Adrenal gland (tissue), 12 donors: ENCODE measurements around the gene KCTD13. TPM values are rescaled to one million over a fixed set of nuclear protein-coding genes. Genes with fewer than 3 reads are reported as not detected.

Source experiments
- DNase-seq, 7 donors: peaks; one replicate each; pipeline ENCODE4 v3.0.0-alpha.2; 2019 to 2020
- H3K27ac ChIP-seq, 5 donors: fragments of 200-600 bp; sonication (generic) in 4 of 5; 1 replicate in 3 of 5; 2 replicates in 2 of 5; pipeline versions ENCODE4 v1.5.1 to v1.8.0; 2016 to 2020; ENCODE audit warnings: mild to moderate bottlenecking in 1 of 5
- H3K27me3 ChIP-seq: fragments of 200-600 bp; 2 replicates; pipeline ENCODE4 v1.8.0; 2021
- H3K36me3 ChIP-seq, 2 donors: fragments of 200-600 bp; replicated peaks in 1 of 2; 1 replicate in 1 of 2; 2 replicates in 1 of 2; pipeline versions ENCODE4 v1.5.1 to v1.8.0; 2018 to 2022
- H3K4me1 ChIP-seq, 2 donors: fragments of 200-600 bp; replicated peaks in 1 of 2; 1 replicate in 1 of 2; 2 replicates in 1 of 2; pipeline versions ENCODE4 v1.5.1 to v1.8.0; 2018 to 2021
- H3K4me3 ChIP-seq, 4 donors: fragments of 200-600 bp; sonication (generic) in 3 of 4; one replicate each; pipeline ENCODE4 v1.5.1; 2016 to 2018
- H3K9me3 ChIP-seq, 3 donors: fragments of 200-600 bp; sonication (generic) in 1 of 3; replicated peaks in 1 of 3; 1 replicate in 2 of 3; 2 replicates in 1 of 3; pipeline versions ENCODE4 v1.5.1 to v1.8.0; 2016 to 2021
- POLR2A ChIP-seq, 2 donors: fragments of 450-650 bp; IDR thresholded peaks; one replicate each; pipeline ENCODE4 v1.6.1; 2017; ENCODE audit warnings: antibody characterized with exemption in 2 of 2, mild to moderate bottlenecking in 2 of 2, moderate library complexity in 1 of 2
- WGBS, 4 donors: extraction: QIAGEN DNeasy Blood & Tissue Kit in 2 of 4; methylation state at CpG; one replicate each; pipeline versions ENCODE4 v1.1.5 to v1.1.7; 2013 to 2017; 5-methylcytosine and 5-hydroxymethylcytosine counted together
- intact Hi-C, 2 donors: fragments of 100-400 bp; cut with DNase I; formaldehyde crosslinking; loops; one replicate each; pipeline versions ENCODE4 v1.14.1 to v1.15.0; 2022 to 2023
- polyA plus RNA-seq, 3 donors: library from polyadenylated mRNA; stranded (reverse); fragments of 200-250 nt in 2 of 3; fragments of 350-450 nt in 1 of 3; fragmentation: Illumina TruSeq in 1 of 3; extraction: RNeasy Lipid Tissue Mini Kit (QIAGEN cat#74804) in 1 of 3; gene quantifications; one replicate each; pipeline ENCODE4 v1.2.3, GENCODE V29; 2013 to 2014
- total RNA-seq, 9 donors: library from RNA; depleted of rRNA in 4 of 9; stranded (reverse); fragments of >200 nt in 4 of 9; fragments of 120-200 nt in 1 of 9; fragmentation: NEBNext Ultra II Directional in 1 of 9; extraction: Animal tissue kit (Norgen Biotek cat#: 25700) in 1 of 9; gene quantifications; one replicate each; pipeline versions ENCODE4 v1.1.0 to v1.2.4, GENCODE V29; 2013 to 2023
- TF ChIP-seq, protein P1 (sequence below), 6 experiments: fragments of 450-650 bp in 4 of 6; fragments of 200-600 bp in 2 of 6; sonication (generic) in 1 of 6; IDR thresholded peaks; 1 replicate in 5 of 6; 2 replicates in 1 of 6; pipeline versions ENCODE4 v1.5.1 to v1.8.0; 2016 to 2021; ENCODE audit warnings: antibody characterized with exemption in 6 of 6, mild to moderate bottlenecking in 2 of 6, moderate library complexity in 1 of 6
- donor health status: healthy with polysubstance abuse.
- donor health status: Bipolar disorder and iron deficiency.
- donor health status: DM: yes; HTN: yes; CAD: no.
- donor health status: DM: no; HTN: no; CAD: no.
- donor health status: DM: no; HTN: no; CAD: no.
- donor health status: DM: yes; HTN: yes; CAD: no.

KCTD13 gene
- total and polyA plus RNA-seq, 12 donors, result 6.2 to 39.4 (median 21.4) TPM

DNA sequence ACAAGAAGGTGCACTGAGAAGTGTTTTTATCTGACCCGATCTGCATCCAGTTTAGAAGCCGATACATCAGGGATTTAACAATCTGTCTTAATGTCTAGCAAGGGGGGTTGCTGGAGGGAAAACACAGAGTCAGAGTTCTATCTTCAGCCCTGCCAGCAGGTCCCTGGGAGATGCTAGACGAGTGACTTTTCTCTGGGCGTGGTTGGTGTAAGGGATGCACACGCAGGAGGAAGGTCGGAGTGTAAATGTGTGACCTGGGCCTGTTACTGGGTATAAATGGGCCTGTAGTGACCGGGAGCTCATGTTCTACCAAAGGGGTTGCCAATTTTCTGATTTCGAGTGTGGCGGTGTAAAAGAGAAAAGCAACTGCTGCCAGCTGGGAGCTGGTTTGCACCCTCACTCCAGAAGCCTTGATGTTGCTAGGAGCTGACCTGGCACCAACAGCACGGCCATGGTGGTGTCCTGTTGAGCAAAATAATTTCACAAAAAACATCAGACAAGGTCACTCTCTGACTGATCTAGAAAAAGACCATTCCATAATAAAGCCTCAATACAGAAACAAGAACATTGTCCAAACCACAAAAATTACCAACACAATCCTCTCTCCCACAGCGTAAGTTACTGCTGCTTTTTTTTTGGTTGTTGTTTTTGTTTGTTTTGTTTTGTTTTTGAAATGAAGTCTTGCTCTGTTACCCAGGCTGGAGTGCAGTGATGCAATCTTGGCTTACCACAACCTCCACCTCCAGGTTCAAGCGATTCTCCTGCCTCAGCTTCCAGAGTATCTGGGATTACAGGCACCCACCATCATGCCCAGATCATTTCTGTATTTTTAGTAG lies 1.3 kb upstream of the KCTD13 start:
- TF ChIP-seq POLR2A (IDR thresholded peaks at IDR 0.05), result no peak
- TF ChIP-seq, protein P1, sequence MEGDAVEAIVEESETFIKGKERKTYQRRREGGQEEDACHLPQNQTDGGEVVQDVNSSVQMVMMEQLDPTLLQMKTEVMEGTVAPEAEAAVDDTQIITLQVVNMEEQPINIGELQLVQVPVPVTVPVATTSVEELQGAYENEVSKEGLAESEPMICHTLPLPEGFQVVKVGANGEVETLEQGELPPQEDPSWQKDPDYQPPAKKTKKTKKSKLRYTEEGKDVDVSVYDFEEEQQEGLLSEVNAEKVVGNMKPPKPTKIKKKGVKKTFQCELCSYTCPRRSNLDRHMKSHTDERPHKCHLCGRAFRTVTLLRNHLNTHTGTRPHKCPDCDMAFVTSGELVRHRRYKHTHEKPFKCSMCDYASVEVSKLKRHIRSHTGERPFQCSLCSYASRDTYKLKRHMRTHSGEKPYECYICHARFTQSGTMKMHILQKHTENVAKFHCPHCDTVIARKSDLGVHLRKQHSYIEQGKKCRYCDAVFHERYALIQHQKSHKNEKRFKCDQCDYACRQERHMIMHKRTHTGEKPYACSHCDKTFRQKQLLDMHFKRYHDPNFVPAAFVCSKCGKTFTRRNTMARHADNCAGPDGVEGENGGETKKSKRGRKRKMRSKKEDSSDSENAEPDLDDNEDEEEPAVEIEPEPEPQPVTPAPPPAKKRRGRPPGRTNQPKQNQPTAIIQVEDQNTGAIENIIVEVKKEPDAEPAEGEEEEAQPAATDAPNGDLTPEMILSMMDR (IDR thresholded peaks at IDR 0.05), result no peak
- DNase-seq, result peak; percentile 37 to 83 (median 68)
- no peaks in the 10 kb centered on the region for H3K36me3 ChIP-seq
- intact Hi-C loops, result loop anchor here (5.0 to 10.0 kb wide), 2 partner anchors 45 to 68 kb away; partner anchors contain the start of genes HIRIP3 (in 1 of the 2), INO80E (in 1 of the 2) and TAOK2 (in 1 of the 2)
- WGBS, 4 donors, result 30 to 44% (median 41%) methylated on average over 12 of the region's 12 CpGs
- H3K9me3 ChIP-seq, result no peaks in the 10 kb centered on the region
- H3K4me3 ChIP-seq, result peak overlapping the region in 2 of 4 donors; percentile 78 to 88
- H3K27ac ChIP-seq, result peak overlapping the region in 4 of 5 donors; percentile 49 to 93 (median 78)
- peaks cover 22 to 27% of the 10 kb centered on the region in 2 donors for H3K4me1 ChIP-seq
- no peaks in the 10 kb centered on the region for H3K27me3 ChIP-seq

DNA sequence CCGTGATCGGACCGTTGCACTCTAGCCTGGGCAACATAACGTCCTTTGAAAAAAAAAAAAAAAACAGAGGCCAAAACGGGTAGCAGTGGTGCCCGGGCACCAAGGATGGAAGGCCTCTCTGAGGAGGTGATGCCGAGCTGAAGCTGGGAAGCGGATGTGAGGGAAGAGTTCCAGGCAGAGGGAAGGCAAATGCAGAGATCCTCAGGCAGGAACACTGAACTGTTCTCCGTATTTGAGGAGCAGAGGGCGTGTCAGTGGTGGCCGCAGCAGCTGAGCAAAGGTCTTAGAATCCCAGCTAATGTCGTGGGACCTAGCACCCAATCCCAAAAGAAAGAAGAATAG lies 656 bp upstream of the KCTD13 start:
- TF ChIP-seq, protein P1 (IDR thresholded peaks at IDR 0.05), result no peak
- no peak for TF ChIP-seq POLR2A (IDR thresholded peaks at IDR 0.05)
- Histone ChIP-seq H3K9me3 (no peaks in the 10 kb centered on the region), H3K36me3 (no peaks in the 10 kb centered on the region), H3K4me3 (peak overlapping the region in 3 of 4 donors; percentile 65 to 88 (median 78)), H3K27me3 (no peaks in the 10 kb centered on the region), H3K4me1 (peaks cover 26 to 31% of the 10 kb centered on the region in 2 donors), H3K27ac (peak overlapping the region; percentile 58 to 93 (median 84))
- peak in 5 of 7 donors; percentile 24 to 60 (median 36) for DNase-seq
- 3 to 5% (median 3%) methylated on average over 12 of the region's 12 CpGs for WGBS, 4 donors
- intact Hi-C loops, result loop anchor here (5.0 to 10.0 kb wide), 2 partner anchors 46 to 68 kb away; partner anchors contain the start of genes HIRIP3 (in 1 of the 2), INO80E (in 1 of the 2) and TAOK2 (in 1 of the 2)

DNA sequence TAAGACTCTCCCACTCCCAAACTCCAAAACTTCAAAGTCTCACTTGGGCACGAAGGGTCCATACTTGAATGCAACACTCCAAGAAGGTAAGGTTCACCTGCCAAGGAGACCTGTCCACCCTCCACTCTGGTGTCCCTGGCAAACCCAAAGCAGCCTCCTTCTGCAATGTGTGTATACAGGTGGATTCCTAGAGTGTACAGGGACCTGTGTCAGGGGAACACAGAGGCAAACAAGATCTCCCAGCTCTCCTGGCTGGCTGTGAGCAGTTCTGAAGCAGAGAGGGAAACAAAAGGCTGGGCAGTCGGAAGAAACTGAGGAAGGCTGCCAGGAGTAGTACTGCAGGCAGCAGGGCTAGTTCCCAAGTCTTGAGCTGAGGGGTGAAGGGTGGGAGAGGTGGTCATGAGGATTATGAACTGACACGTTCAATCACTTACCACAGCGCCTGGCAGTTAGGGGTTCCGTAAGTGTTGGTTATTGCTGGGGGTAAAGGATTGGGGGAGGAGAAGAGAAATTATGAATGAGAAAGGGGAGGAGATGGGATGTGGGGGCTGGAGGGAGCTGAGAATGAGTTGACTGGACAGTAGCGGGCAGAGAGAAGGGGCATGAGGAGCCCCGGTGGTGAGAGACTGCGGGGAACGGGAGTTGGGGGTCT lies 795 bp downstream of the KCTD13 start:
- H3K36me3 ChIP-seq, result peaks cover 0 to 9% of the 10 kb centered on the region in 2 donors
- H3K9me3 ChIP-seq, result no peaks in the 10 kb centered on the region
- peaks cover 26 to 31% of the 10 kb centered on the region in 2 donors for H3K4me1 ChIP-seq
- peak overlapping the region in 2 of 5 donors; percentile 71 to 85 for H3K27ac ChIP-seq
- TF ChIP-seq POLR2A (IDR thresholded peaks at IDR 0.05), result no peak
- TF ChIP-seq, protein P1 (IDR thresholded peaks at IDR 0.05), result no peak
- no peaks in the 10 kb centered on the region for H3K27me3 ChIP-seq
- WGBS, 4 donors, result 7 to 9% (median 8%) methylated on average over 9 of the region's 9 CpGs
- no peak for DNase-seq
- peak overlapping the region; percentile 58 to 88 (median 72) for H3K4me3 ChIP-seq
- intact Hi-C loops, result loop anchor here (5.0 to 10.0 kb wide), 2 partner anchors 47 to 70 kb away; partner anchors contain the start of genes HIRIP3 (in 1 of the 2), INO80E (in 1 of the 2) and TAOK2 (in 1 of the 2)

DNA sequence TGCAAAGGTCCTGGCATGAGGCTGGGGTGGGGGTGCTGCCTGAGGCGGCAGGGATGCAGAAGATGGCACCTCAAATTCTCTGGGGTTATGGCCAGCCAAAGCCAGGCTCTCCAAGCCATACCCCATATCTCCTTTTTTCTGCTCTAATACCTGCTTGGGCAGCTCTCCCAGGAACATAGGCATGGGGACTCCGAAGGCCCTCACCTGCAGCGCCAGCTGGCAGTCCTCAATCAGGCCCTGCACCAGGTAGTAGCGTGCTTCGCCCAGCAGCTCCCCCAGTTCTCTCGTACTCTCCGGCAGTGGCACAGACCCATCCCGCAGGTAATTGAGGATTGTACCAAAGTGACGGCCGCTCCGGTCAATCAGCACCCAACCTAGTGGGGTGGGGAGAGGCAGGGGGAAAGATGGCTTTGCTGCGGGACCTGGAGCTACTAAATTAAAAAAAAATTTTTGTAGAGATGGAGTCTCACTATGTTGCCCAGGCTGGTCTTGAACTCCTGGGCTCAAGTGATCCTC lies 3.0 kb downstream of the KCTD13 start:
- no peak overlapping the region for H3K27ac ChIP-seq
- H3K9me3 ChIP-seq, result no peaks in the 10 kb centered on the region
- H3K4me1 ChIP-seq, result peaks cover 26 to 31% of the 10 kb centered on the region in 2 donors
- DNase-seq, result no peak
- WGBS, 4 donors, result 92 to 96% (median 94%) methylated on average over 10 to 12 of the region's 12 CpGs
- H3K36me3 ChIP-seq, result peaks cover 0 to 25% of the 10 kb centered on the region in 2 donors
- intact Hi-C loops, result loop anchor here in 1 of 2 donors (10.0 kb wide), 1 partner anchor 72 kb away; the partner anchor contains the start of genes HIRIP3 and INO80E
- no peaks in the 10 kb centered on the region for H3K27me3 ChIP-seq
- TF ChIP-seq, protein P1 (IDR thresholded peaks at IDR 0.05), result no peak
- no peak for TF ChIP-seq POLR2A (IDR thresholded peaks at IDR 0.05)
- no peak overlapping the region for H3K4me3 ChIP-seq
